ENCODE results near the gene SERPINI2. TPM values are rescaled to one million over a fixed set of nuclear protein-coding genes. Genes with fewer than 3 reads are reported as not detected.

The SERPINI2 gene
- total and polyA plus RNA-seq, 2 of the 13 experiments (the other 11 are each of a cell fraction or from before 2014, with no cell fraction given) = not detected

GRCh38 chr3:167507954-167508353 lies 34.1 kb upstream of the SERPINI2 start:
- 38% methylated on average over 1 of the region's 1 CpG for WGBS (ENCODE audit: low lambda C conversion rate)

DNA sequence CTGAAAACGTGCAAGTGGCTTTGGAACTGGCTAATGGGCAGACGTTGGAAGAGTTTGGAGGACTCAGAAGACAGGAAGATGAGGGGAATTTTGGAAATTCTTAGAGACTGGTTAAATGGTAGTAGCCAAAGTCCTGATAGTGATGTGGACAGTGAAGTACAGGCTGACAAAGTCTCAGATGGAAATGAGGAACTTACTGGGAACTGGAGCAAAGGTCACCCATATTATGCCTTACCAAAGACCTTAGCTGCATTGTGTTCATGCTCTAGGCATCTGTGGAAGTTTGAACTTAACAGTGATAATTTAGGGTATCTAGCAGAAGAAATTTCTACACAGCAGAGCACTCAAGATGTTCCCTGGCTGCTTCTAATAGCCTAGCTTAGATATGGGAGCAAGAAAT lies 28.6 kb upstream of the SERPINI2 start:
- Histone ChIP-seq H3K4me2 (ENCODE audit: low read depth, low read length) (no peak overlapping the region), H3K79me2 (ENCODE audit: insufficient read depth, low read length) (no peaks in the 10 kb centered on the region), H3K9me3 (ENCODE audit: low read length) (no peaks in the 10 kb centered on the region), H3K4me1 (ENCODE audit: insufficient read depth, low read length) (no peaks in the 10 kb centered on the region), H3K9ac (ENCODE audit: insufficient read depth, low read depth, low read length) (no peak overlapping the region), H3K27me3 (ENCODE audit: control insufficient read depth in 1 of 2, insufficient read depth in 2 of 2, low read length in 2 of 2) (no peaks in the 10 kb centered on the region), H4K20me1 (ENCODE audit: insufficient read depth, low read length) (no peaks in the 10 kb centered on the region), H3K36me3 (replicated peaks in 1 of 2; ENCODE audit: control insufficient read depth in 1 of 2, insufficient read depth in 2 of 2, low read length in 2 of 2) (no peaks in the 10 kb centered on the region), H3K4me3 (replicated peaks in 1 of 3; ENCODE audit: insufficient read depth in 1 of 3, low read depth in 2 of 3, low read length in 3 of 3) (no peak overlapping the region), H3K27ac (ENCODE audit: extremely low read length, insufficient read depth, low read length) (no peak overlapping the region), H2AFZ (ENCODE audit: low read length) (no peak overlapping the region)
- ChIA-PET POLR2A (no interaction called here), CTCF (ENCODE audit: low intra/inter-chr PET ratio, low total read pairs) (no interaction called here)
- in situ Hi-C loops (cut with HindIII; ENCODE audit: extremely low pct_ligation_motif_present, low pct_unique_long_range_greater_than_20kb) (no loop called here), intact Hi-C loops (cut with micrococcal nuclease; ENCODE audit: unreplicated experiment) (no loop called here)
- BruUV-seq (replicated peaks) = no TSS peak
- WGBS (ENCODE audit: low lambda C conversion rate) = 14% methylated on average over 2 of the region's 2 CpGs
- DNase-seq (ENCODE audit: low spot score) (no peak), FAIRE-seq (no peak), ATAC-seq (no peak)
- TF ChIP-seq GZF1 (CRISPR knock-in tag; IDR thresholded peaks at IDR 0.05) (no peak), ZNF430 (CRISPR knock-in tag; IDR thresholded peaks at IDR 0.05) (no peak), YEATS2 (CRISPR knock-in tag; IDR thresholded peaks at IDR 0.05; ENCODE audit: borderline replicate concordance) (no peak), ZNF678 (CRISPR knock-in tag; IDR thresholded peaks at IDR 0.05) (no peak), SALL1 (CRISPR knock-in tag; IDR thresholded peaks at IDR 0.05) (no peak), POLR2AphosphoS2 (IDR thresholded peaks at IDR 0.05; ENCODE audit: low read depth, low read length) (no peak), ZNF44 (CRISPR knock-in tag; IDR thresholded peaks at IDR 0.05) (no peak)
- TF ChIP-seq, protein P1, sequence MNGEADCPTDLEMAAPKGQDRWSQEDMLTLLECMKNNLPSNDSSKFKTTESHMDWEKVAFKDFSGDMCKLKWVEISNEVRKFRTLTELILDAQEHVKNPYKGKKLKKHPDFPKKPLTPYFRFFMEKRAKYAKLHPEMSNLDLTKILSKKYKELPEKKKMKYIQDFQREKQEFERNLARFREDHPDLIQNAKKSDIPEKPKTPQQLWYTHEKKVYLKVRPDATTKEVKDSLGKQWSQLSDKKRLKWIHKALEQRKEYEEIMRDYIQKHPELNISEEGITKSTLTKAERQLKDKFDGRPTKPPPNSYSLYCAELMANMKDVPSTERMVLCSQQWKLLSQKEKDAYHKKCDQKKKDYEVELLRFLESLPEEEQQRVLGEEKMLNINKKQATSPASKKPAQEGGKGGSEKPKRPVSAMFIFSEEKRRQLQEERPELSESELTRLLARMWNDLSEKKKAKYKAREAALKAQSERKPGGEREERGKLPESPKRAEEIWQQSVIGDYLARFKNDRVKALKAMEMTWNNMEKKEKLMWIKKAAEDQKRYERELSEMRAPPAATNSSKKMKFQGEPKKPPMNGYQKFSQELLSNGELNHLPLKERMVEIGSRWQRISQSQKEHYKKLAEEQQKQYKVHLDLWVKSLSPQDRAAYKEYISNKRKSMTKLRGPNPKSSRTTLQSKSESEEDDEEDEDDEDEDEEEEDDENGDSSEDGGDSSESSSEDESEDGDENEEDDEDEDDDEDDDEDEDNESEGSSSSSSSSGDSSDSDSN (CRISPR knock-in tag; IDR thresholded peaks at IDR 0.05) = no peak

More at GRCh38 chr3:167507954-167508353, 34.1 kb upstream of the SERPINI2 start:
- Histone ChIP-seq H3K4me2 (ENCODE audit: low read depth, low read length) (no peak overlapping the region), H3K9me3 (ENCODE audit: low read length) (no peaks in the 10 kb centered on the region), H3K9ac (ENCODE audit: insufficient read depth, low read depth, low read length) (no peak overlapping the region), H3K27me3 (ENCODE audit: control insufficient read depth in 1 of 2, insufficient read depth in 2 of 2, low read length in 2 of 2) (no peaks in the 10 kb centered on the region), H3K27ac (ENCODE audit: extremely low read length, insufficient read depth, low read length) (no peak overlapping the region), H3K4me1 (ENCODE audit: insufficient read depth, low read length) (no peaks in the 10 kb centered on the region), H3K4me3 (replicated peaks in 1 of 3; ENCODE audit: insufficient read depth in 1 of 3, low read depth in 2 of 3, low read length in 3 of 3) (no peak overlapping the region), H3K36me3 (replicated peaks in 1 of 2; ENCODE audit: control insufficient read depth in 1 of 2, insufficient read depth in 2 of 2, low read length in 2 of 2) (no peaks in the 10 kb centered on the region), H2AFZ (ENCODE audit: low read length) (no peak overlapping the region), H4K20me1 (ENCODE audit: insufficient read depth, low read length) (no peaks in the 10 kb centered on the region), H3K79me2 (ENCODE audit: insufficient read depth, low read length) (no peaks in the 10 kb centered on the region)
- FAIRE-seq (no peak), DNase-seq (ENCODE audit: low spot score) (no peak), ATAC-seq (no peak)
- ChIA-PET POLR2A (no interaction called here), CTCF (ENCODE audit: low intra/inter-chr PET ratio, low total read pairs) (no interaction called here)
- intact Hi-C loops (cut with micrococcal nuclease; ENCODE audit: unreplicated experiment) = no loop called here
- in situ Hi-C loops (cut with HindIII; ENCODE audit: extremely low pct_ligation_motif_present, low pct_unique_long_range_greater_than_20kb) = no loop called here
- no TSS peak for BruUV-seq (replicated peaks)
- TF ChIP-seq ZNF292 (CRISPR knock-in tag; IDR thresholded peaks at IDR 0.05; ENCODE audit: borderline replicate concordance, low read depth) (no peak), HNRNPH1 (optimal IDR thresholded peaks at IDR 0.05; ENCODE audit: low read depth, low read length) (no peak)
